ENCODE results near the gene MYT1. TPM values are rescaled to one million over a fixed set of nuclear protein-coding genes. Genes with fewer than 3 reads are reported as not detected.

The MYT1 gene
- total and polyA plus RNA-seq, 2 of the 13 experiments (the other 11 are each of a cell fraction or from before 2014, with no cell fraction given): 0.58 to 2.5 TPM

DNA sequence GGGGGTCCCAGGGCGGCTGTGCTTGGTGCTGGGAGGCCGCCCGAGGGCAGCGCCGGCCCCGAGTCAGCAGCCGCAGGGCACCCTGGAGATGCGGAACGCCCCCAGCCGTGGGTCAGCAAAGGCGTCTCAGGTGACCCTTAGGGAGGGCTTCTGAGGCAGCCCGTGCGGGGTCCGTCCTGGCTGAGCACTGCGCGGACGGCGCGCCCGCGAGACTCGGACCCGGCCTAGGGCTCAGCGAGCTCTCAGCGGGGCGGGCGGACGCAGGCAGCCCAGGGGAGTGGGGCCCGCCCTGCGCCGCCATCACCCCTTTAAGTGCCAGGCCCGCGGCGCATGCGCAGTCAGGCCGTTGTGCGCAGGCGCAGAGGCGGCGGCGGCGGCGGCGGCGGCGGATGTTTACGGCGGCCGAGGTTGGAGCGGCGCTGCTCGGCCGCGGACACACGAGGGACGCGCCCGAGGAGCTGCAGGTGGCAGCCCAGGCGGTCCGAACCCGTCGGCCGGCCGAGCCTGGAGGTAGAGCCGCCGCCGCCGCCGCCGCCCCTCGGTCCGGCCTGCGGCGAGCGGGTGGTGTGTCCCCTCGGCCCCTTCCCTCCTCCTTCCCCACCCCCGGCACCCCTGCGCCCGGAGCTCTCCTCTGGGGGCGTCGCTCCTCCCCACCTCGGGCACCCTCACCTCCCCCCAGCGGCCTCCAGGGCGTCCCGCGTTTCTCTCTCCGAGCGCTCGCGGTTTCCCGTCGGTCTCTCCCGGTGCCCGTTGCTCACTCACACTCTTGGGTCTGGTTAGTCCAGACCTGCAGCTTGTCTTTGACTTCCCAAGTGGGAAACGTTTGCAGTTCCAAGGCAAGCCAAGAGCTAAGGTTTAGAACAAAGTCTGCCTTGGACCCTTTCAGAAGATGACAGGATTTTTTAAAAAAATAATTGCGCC is 91.4 kb downstream of the MYT1 start, which contains the start of gene PCMTD2 (continued):
- no peak for TF ChIP-seq RORA (CRISPR knock-in tag; IDR thresholded peaks at IDR 0.05)
- TF ChIP-seq, protein P1, sequence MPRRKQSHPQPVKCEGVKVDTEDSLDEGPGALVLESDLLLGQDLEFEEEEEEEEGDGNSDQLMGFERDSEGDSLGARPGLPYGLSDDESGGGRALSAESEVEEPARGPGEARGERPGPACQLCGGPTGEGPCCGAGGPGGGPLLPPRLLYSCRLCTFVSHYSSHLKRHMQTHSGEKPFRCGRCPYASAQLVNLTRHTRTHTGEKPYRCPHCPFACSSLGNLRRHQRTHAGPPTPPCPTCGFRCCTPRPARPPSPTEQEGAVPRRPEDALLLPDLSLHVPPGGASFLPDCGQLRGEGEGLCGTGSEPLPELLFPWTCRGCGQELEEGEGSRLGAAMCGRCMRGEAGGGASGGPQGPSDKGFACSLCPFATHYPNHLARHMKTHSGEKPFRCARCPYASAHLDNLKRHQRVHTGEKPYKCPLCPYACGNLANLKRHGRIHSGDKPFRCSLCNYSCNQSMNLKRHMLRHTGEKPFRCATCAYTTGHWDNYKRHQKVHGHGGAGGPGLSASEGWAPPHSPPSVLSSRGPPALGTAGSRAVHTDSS (CRISPR knock-in tag; conservative IDR thresholded peaks at IDR 0.05): no peak
- TF ChIP-seq ZSCAN30 (CRISPR knock-in tag; IDR thresholded peaks at IDR 0.05): no peak
- TF ChIP-seq, protein P2, sequence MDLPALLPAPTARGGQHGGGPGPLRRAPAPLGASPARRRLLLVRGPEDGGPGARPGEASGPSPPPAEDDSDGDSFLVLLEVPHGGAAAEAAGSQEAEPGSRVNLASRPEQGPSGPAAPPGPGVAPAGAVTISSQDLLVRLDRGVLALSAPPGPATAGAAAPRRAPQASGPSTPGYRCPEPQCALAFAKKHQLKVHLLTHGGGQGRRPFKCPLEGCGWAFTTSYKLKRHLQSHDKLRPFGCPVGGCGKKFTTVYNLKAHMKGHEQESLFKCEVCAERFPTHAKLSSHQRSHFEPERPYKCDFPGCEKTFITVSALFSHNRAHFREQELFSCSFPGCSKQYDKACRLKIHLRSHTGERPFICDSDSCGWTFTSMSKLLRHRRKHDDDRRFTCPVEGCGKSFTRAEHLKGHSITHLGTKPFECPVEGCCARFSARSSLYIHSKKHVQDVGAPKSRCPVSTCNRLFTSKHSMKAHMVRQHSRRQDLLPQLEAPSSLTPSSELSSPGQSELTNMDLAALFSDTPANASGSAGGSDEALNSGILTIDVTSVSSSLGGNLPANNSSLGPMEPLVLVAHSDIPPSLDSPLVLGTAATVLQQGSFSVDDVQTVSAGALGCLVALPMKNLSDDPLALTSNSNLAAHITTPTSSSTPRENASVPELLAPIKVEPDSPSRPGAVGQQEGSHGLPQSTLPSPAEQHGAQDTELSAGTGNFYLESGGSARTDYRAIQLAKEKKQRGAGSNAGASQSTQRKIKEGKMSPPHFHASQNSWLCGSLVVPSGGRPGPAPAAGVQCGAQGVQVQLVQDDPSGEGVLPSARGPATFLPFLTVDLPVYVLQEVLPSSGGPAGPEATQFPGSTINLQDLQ (CRISPR knock-in tag; IDR thresholded peaks at IDR 0.05): no peak
- TF ChIP-seq ZBTB1 (CRISPR knock-in tag; IDR thresholded peaks at IDR 0.05; ENCODE audit: borderline replicate concordance): no peak
- no peak for TF ChIP-seq SMAD9 (CRISPR knock-in tag; IDR thresholded peaks at IDR 0.05)
- TF ChIP-seq KLF11 (CRISPR knock-in tag; IDR thresholded peaks at IDR 0.05): peak; percentile 72; the same call in 1 of the 2 replicates
- TF ChIP-seq, protein P3, sequence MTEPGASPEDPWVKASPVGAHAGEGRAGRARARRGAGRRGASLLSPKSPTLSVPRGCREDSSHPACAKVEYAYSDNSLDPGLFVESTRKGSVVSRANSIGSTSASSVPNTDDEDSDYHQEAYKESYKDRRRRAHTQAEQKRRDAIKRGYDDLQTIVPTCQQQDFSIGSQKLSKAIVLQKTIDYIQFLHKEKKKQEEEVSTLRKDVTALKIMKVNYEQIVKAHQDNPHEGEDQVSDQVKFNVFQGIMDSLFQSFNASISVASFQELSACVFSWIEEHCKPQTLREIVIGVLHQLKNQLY (CRISPR knock-in tag; IDR thresholded peaks at IDR 0.05): 0 out of 2 replicates have a peak, but pooled peaks have one; percentile 31
- TF ChIP-seq MATR3 (CRISPR knock-in tag; IDR thresholded peaks at IDR 0.05): no peak
- no peak for TF ChIP-seq ZUFSP (CRISPR knock-in tag; IDR thresholded peaks at IDR 0.05; ENCODE audit: borderline replicate concordance)
- TF ChIP-seq HOXD1 (CRISPR knock-in tag; IDR thresholded peaks at IDR 0.05): peak; percentile 36; the same call in 1 of the 2 replicates
- peak; percentile 68; the same call in 1 of the 2 replicates for TF ChIP-seq ZNF234 (CRISPR knock-in tag; conservative IDR thresholded peaks at IDR 0.05)
- TF ChIP-seq NCOA1 (CRISPR knock-in tag; IDR thresholded peaks at IDR 0.05): peak; percentile 43; the same call in 1 of the 2 replicates
- TF ChIP-seq EED (CRISPR knock-in tag; IDR thresholded peaks at IDR 0.05): peak; percentile 96
- TF ChIP-seq, protein P4, sequence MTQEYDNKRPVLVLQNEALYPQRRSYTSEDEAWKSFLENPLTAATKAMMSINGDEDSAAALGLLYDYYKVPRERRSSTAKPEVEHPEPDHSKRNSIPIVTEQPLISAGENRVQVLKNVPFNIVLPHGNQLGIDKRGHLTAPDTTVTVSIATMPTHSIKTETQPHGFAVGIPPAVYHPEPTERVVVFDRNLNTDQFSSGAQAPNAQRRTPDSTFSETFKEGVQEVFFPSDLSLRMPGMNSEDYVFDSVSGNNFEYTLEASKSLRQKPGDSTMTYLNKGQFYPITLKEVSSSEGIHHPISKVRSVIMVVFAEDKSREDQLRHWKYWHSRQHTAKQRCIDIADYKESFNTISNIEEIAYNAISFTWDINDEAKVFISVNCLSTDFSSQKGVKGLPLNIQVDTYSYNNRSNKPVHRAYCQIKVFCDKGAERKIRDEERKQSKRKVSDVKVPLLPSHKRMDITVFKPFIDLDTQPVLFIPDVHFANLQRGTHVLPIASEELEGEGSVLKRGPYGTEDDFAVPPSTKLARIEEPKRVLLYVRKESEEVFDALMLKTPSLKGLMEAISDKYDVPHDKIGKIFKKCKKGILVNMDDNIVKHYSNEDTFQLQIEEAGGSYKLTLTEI (CRISPR knock-in tag; conservative IDR thresholded peaks at IDR 0.05): no peak
- TF ChIP-seq ZNF263 (CRISPR knock-in tag; IDR thresholded peaks at IDR 0.05): peak; percentile 69; the same call in 1 of the 2 replicates
- peak; percentile 76; the same call in 1 of the 2 replicates for TF ChIP-seq NFKB2 (CRISPR knock-in tag; IDR thresholded peaks at IDR 0.05; ENCODE audit: borderline replicate concordance)
- peak; percentile 62; the same call in 1 of the 2 replicates for TF ChIP-seq ERF (CRISPR knock-in tag; IDR thresholded peaks at IDR 0.05)
- peak; percentile 30 for TF ChIP-seq ARNTL (CRISPR knock-in tag; IDR thresholded peaks at IDR 0.05)

All from HepG2 (cell line).